NCI-H146 treated with DMSO at 0.1 percent for 48 hours (cell line): ENCODE data around the gene CDX1.

Source experiments
- DNase-seq: peaks from one replicate; lab custom pipeline; 2025; ENCODE audit not compliant: unreplicated experiment; lab: John Stamatoyannopoulos, UW

Gene CDX1

GRCh38 chr5:150181027-150181426, 14.4 kb downstream of the CDX1 start:
- DNase-seq, result no peak

GRCh38 chr5:150181766-150182545, 15.4 kb downstream of the CDX1 start:
- no peak for DNase-seq

GRCh38 chr5:150182774-150183173, 16.2 kb downstream of the CDX1 start:
- DNase-seq, result no peak

GRCh38 chr5:150183436-150183835, 16.9 kb downstream of the CDX1 start:
- no peak for DNase-seq

- DNase-seq, result no peak
These were observed 17.4 kb downstream of the CDX1 start for GRCh38 chr5:150184006-150184405.

- no peak for DNase-seq
These were observed 18.7 kb downstream of the CDX1 start for GRCh38 chr5:150184990-150185912.

GRCh38 chr5:150186137-150186536, 19.6 kb downstream of the CDX1 start:
- no peak for DNase-seq

GRCh38 chr5:150186897-150187296, 20.3 kb downstream of the CDX1 start:
- DNase-seq, result no peak

- DNase-seq, result no peak
These were observed 21.7 kb downstream of the CDX1 start for GRCh38 chr5:150188146-150188842.

- no peak for DNase-seq
These were observed 22.7 kb downstream of the CDX1 start for GRCh38 chr5:150189326-150189725.

GRCh38 chr5:150189728-150190502, 23.3 kb downstream of the CDX1 start, which contains the start of gene SLC6A7:
Gene SLC6A7, plus strand, starts transcription at chr5:150190062. Its CDS starts 266 bp downstream, at chr5:150190328.
- no peak for DNase-seq

- no peak for DNase-seq
These were observed 24.0 kb downstream of the CDX1 start for GRCh38 chr5:150190503-150190979.

- DNase-seq, result no peak
These were observed 24.4 kb downstream of the CDX1 start for GRCh38 chr5:150190987-150191386.

GRCh38 chr5:150192462-150192861, 25.9 kb downstream of the CDX1 start:
- DNase-seq, result no peak

- no peak for DNase-seq
These were observed 29.3 kb downstream of the CDX1 start for GRCh38 chr5:150195736-150196485.

- no peak for DNase-seq
These were observed 29.9 kb downstream of the CDX1 start for GRCh38 chr5:150196514-150196913.

GRCh38 chr5:150196986-150197385, 30.4 kb downstream of the CDX1 start:
- no peak for DNase-seq

- DNase-seq, result no peak
These were observed 30.9 kb downstream of the CDX1 start for GRCh38 chr5:150197476-150197875.

- no peak for DNase-seq
These were observed 35.9 kb downstream of the CDX1 start for GRCh38 chr5:150202501-150202900.
